ENCODE results near the gene KAT8.
"Not testable (repeated sequence)": the region's sequence is repeated elsewhere in the genome, so short reads cannot be mapped to it uniquely, and the experiment has no call there.

KAT8 gene

GRCh38 chr16:31134091-31134571 is 16.7 kb downstream of the KAT8 start:
- H3K36me3 ChIP-seq: peaks cover 31% of the 10 kb centered on the region
- no peak for TF ChIP-seq CTCF (IDR thresholded peaks at IDR 0.05; ENCODE audit: low read depth, low read length)
- no peak overlapping the region for H3K4me3 ChIP-seq (ENCODE audit: low read depth, low read length)
- H3K27ac ChIP-seq: no peak overlapping the region
- H3K27me3 ChIP-seq (ENCODE audit: insufficient read depth, low read depth, severe bottlenecking): no peaks in the 10 kb centered on the region
- no peaks in the 10 kb centered on the region for H3K9me3 ChIP-seq (ENCODE audit: severe bottlenecking)
- DNase-seq: no peak

GRCh38 chr16:31134625-31135534 is 17.4 kb downstream of the KAT8 start:
- peaks cover 26% of the 10 kb centered on the region for H3K36me3 ChIP-seq
- H3K27me3 ChIP-seq (ENCODE audit: insufficient read depth, low read depth, severe bottlenecking): no peaks in the 10 kb centered on the region
- peak overlapping the region; percentile 55 for H3K4me3 ChIP-seq (ENCODE audit: low read depth, low read length)
- H3K9me3 ChIP-seq (ENCODE audit: severe bottlenecking): no peaks in the 10 kb centered on the region
- H3K27ac ChIP-seq: peak overlapping the region; percentile 56
- DNase-seq: peak; percentile 63
- no peak for TF ChIP-seq CTCF (IDR thresholded peaks at IDR 0.05; ENCODE audit: low read depth, low read length)

GRCh38 chr16:31135535-31136286 is 18.2 kb downstream of the KAT8 start, which contains the start of gene PRSS8:
TSS of gene PRSS8 (minus strand) at chr16:31135727. CDS start at chr16:31135498, 229 bp downstream.
- peak within 1 kb of the TSS; percentile 56 for H3K27ac ChIP-seq
- H3K9me3 ChIP-seq (ENCODE audit: severe bottlenecking): no peaks in the 10 kb centered on the region
- peak within 1 kb of the TSS; percentile 55 for H3K4me3 ChIP-seq (ENCODE audit: low read depth, low read length)
- peak; percentile 76 for DNase-seq
- no peaks in the 10 kb centered on the region for H3K27me3 ChIP-seq (ENCODE audit: insufficient read depth, low read depth, severe bottlenecking)
- peaks cover 22% of the 10 kb centered on the region for H3K36me3 ChIP-seq
- TF ChIP-seq CTCF (IDR thresholded peaks at IDR 0.05; ENCODE audit: low read depth, low read length): no peak

- TF ChIP-seq CTCF (IDR thresholded peaks at IDR 0.05; ENCODE audit: low read depth, low read length): no peak
- Histone ChIP-seq H3K36me3 (peaks cover 18% of the 10 kb centered on the region), H3K9me3 (ENCODE audit: severe bottlenecking) (no peaks in the 10 kb centered on the region), H3K27ac (no peak overlapping the region), H3K27me3 (ENCODE audit: insufficient read depth, low read depth, severe bottlenecking) (no peaks in the 10 kb centered on the region), H3K4me3 (ENCODE audit: low read depth, low read length) (no peak overlapping the region)
- DNase-seq: no peak
These were observed 18.8 kb downstream of the KAT8 start for GRCh38 chr16:31136287-31136662.

- H3K4me3 ChIP-seq (ENCODE audit: low read depth, low read length); H3K27ac ChIP-seq; H3K27me3 ChIP-seq (ENCODE audit: insufficient read depth, low read depth, severe bottlenecking); H3K9me3 ChIP-seq (ENCODE audit: severe bottlenecking); DNase-seq: not testable (repeated sequence)
- peaks cover 12% of the 10 kb centered on the region; the same call in 1 of the 2 replicates for H3K36me3 ChIP-seq
These were observed 19.5 kb downstream of the KAT8 start for GRCh38 chr16:31136822-31137499.

All from WERI-Rb-1 (cell line).